HepG2 (cell line): Measurements from ENCODE around the gene SLC39A2. TPM values are rescaled to one million over a fixed set of nuclear protein-coding genes. Genes with fewer than 3 reads are reported as not detected.

Experiments used
- CEBPG ChIP-seq: IDR thresholded peaks from 2 replicates; pipeline ENCODE4 v1.6.1; 2016
- EEA1 ChIP-seq: sonication (generic); formaldehyde crosslinking; IDR thresholded peaks from 2 replicates; pipeline ENCODE4 v1.5.1; 2020; ENCODE audit warnings: mild to moderate bottlenecking, missing genetic modification reagents, borderline replicate concordance
- ELF1 ChIP-seq: sonication (generic); formaldehyde crosslinking; IDR thresholded peaks from 2 replicates; pipeline ENCODE4 v1.4.0; 2020; ENCODE audit warnings: missing genetic modification reagents
- FOSL2 ChIP-seq: sonication (generic); formaldehyde crosslinking; IDR thresholded peaks from 2 replicates; pipeline ENCODE4 v1.4.0; 2020; ENCODE audit warnings: missing genetic modification reagents
- FOXA1 ChIP-seq, 2 experiments: fragments of 450-650 bp in 1 of 2; sonication (generic) in 1 of 2; formaldehyde crosslinking in 1 of 2; IDR thresholded peaks; 2 replicates each; pipeline versions ENCODE4 v1.4.0 to v1.6.1; 2016 to 2020; ENCODE audit warnings: missing genetic modification reagents in 1 of 2
- FOXP4 ChIP-seq: sonication (generic); formaldehyde crosslinking; IDR thresholded peaks from 2 replicates; pipeline ENCODE4 v1.4.0; 2020; ENCODE audit warnings: missing genetic modification reagents
- MEF2D ChIP-seq: sonication (generic); formaldehyde crosslinking; IDR thresholded peaks from 2 replicates; pipeline ENCODE4 v1.5.1; 2020; ENCODE audit warnings: mild to moderate bottlenecking, missing genetic modification reagents
- NFE2L1 ChIP-seq: sonication (generic); formaldehyde crosslinking; IDR thresholded peaks from 2 replicates; pipeline ENCODE4 v1.4.0; 2020; ENCODE audit warnings: missing genetic modification reagents, mild to moderate bottlenecking, borderline replicate concordance
- NR2F1 ChIP-seq, 2 experiments: fragments of 450-650 bp in 1 of 2; formaldehyde crosslinking in 1 of 2; IDR thresholded peaks; 2 replicates each; pipeline versions ENCODE4 v1.5.0 to v1.6.1; 2016 to 2020; ENCODE audit warnings: mild to moderate bottlenecking in 1 of 2, missing compliant biosample characterization in 1 of 2, missing genetic modification reagents in 1 of 2, moderate library complexity in 1 of 2
- RARA ChIP-seq: IDR thresholded peaks from 2 replicates; pipeline ENCODE4 v1.6.1; 2016; ENCODE audit warnings: missing genetic modification reagents, missing compliant biosample characterization
- RXRA ChIP-seq: sonication (generic); formaldehyde crosslinking; IDR thresholded peaks from 2 replicates; pipeline ENCODE4 v1.5.1; 2020; ENCODE audit warnings: missing genetic modification reagents
- SIN3A ChIP-seq: IDR thresholded peaks from 2 replicates; pipeline ENCODE4 v1.6.1; 2011; ENCODE audit warnings: low read depth, mild to moderate bottlenecking, control low read depth, low read length, borderline replicate concordance
- TCF7L2 ChIP-seq: IDR thresholded peaks from 2 replicates; pipeline ENCODE4 v1.6.1; 2011; ENCODE audit warnings: mild to moderate bottlenecking, low read depth, low read length, moderate library complexity
- TSC22D2 ChIP-seq: sonication (generic); formaldehyde crosslinking; IDR thresholded peaks from 2 replicates; pipeline ENCODE4 v1.5.1; 2020; ENCODE audit warnings: missing genetic modification reagents, mild to moderate bottlenecking, borderline replicate concordance
- ZBED4 ChIP-seq: sonication (generic); formaldehyde crosslinking; IDR thresholded peaks from 2 replicates; pipeline ENCODE4 v1.4.0; 2020; ENCODE audit warnings: missing genetic modification reagents, borderline replicate concordance
- ZBTB26 ChIP-seq: IDR thresholded peaks from 2 replicates; pipeline ENCODE4 v1.6.1; 2016; ENCODE audit warnings: missing compliant biosample characterization, missing genetic modification reagents, borderline replicate concordance
- ZEB1 ChIP-seq: IDR thresholded peaks from 2 replicates; pipeline ENCODE4 v1.6.1; 2012; ENCODE audit warnings: mild to moderate bottlenecking, low read depth, inconsistent platforms; ENCODE audit not compliant: insufficient replicate concordance
- ZFP82 ChIP-seq: sonication (generic); formaldehyde crosslinking; IDR thresholded peaks from 2 replicates; pipeline ENCODE4 v1.5.1; 2020; ENCODE audit warnings: mild to moderate bottlenecking, missing genetic modification reagents, borderline replicate concordance
- ZKSCAN5 ChIP-seq: sonication (generic); formaldehyde crosslinking; IDR thresholded peaks from 2 replicates; pipeline ENCODE4 v1.5.1; 2020; ENCODE audit warnings: mild to moderate bottlenecking, missing genetic modification reagents
- ZNF251 ChIP-seq: sonication (generic); formaldehyde crosslinking; IDR thresholded peaks from 2 replicates; pipeline ENCODE4 v1.9.0; 2021; ENCODE audit warnings: mild to moderate bottlenecking, missing genetic modification reagents
- ZNF83 ChIP-seq: sonication (generic); formaldehyde crosslinking; IDR thresholded peaks from 2 replicates; pipeline ENCODE4 v1.4.0; 2020; ENCODE audit warnings: missing genetic modification reagents, mild to moderate bottlenecking, borderline replicate concordance
- ZNF878 ChIP-seq: sonication (generic); formaldehyde crosslinking; IDR thresholded peaks from 2 replicates; pipeline ENCODE4 v1.8.1; 2023; ENCODE audit warnings: mild to moderate bottlenecking, missing genetic modification reagents, moderate library complexity
- ZSCAN31 ChIP-seq: sonication (generic); formaldehyde crosslinking; IDR thresholded peaks from 2 replicates; pipeline ENCODE4 v1.5.0; 2020; ENCODE audit warnings: low read depth, mild to moderate bottlenecking, missing genetic modification reagents
- polyA plus RNA-seq, 8 experiments: library from polyadenylated mRNA; depleted of rRNA in 3 of 8; stranded (reverse) in 7 of 8; unstranded in 1 of 8; fragments of >200 nt; fragmentation: Illumina TruSeq in 4 of 8; extraction: Trizol in 4 of 8; gene quantifications; 2 replicates each; pipeline versions ENCODE4 v1.2.1 to v1.2.3, GENCODE V29; 2011 to 2016; ENCODE audit warnings: low read depth in 4 of 8, missing spikeins in 1 of 8, mixed read lengths in 1 of 8; ENCODE audit not compliant: insufficient read depth in 1 of 8
- total RNA-seq, 5 experiments: library from RNA; depleted of rRNA; stranded (reverse); fragments of >200 nt; fragmentation: Illumina TruSeq; extraction: Trizol; gene quantifications; 2 replicates each; pipeline ENCODE4 v1.2.3, GENCODE V29; 2016; ENCODE audit warnings: low read depth in 1 of 5

The SLC39A2 gene
- total and polyA plus RNA-seq, 2 of the 13 experiments (the other 11 are each of a cell fraction or from before 2014, with no cell fraction given): 0.08 to 0.11 TPM

GRCh38 chr14:21023817-21024584 is 24.9 kb downstream of the SLC39A2 start (continued):
- no peak for TF ChIP-seq ZBTB26
- TF ChIP-seq ELF1 (CRISPR knock-in tag): no peak
- no peak for TF ChIP-seq ZNF251 (CRISPR knock-in tag)
- peak; percentile 36 to 67; a peak in 2 of 4 replicates for TF ChIP-seq NR2F1 (CRISPR knock-in tag; IDR thresholded peaks at IDR 0.05)
- TF ChIP-seq FOSL2 (CRISPR knock-in tag): no peak
- no peak for TF ChIP-seq NFE2L1 (CRISPR knock-in tag)
- TF ChIP-seq TSC22D2 (CRISPR knock-in tag): no peak
- TF ChIP-seq ZNF83 (CRISPR knock-in tag): 0 out of 2 replicates have a peak, but pooled peaks have one; percentile 26
- TF ChIP-seq ZEB1: peak; percentile 25
- no peak for TF ChIP-seq ZNF878 (CRISPR knock-in tag)
- 0 out of 2 replicates have a peak, but pooled peaks have one; percentile 8 for TF ChIP-seq FOXP4 (CRISPR knock-in tag)
- 0 out of 2 replicates have a peak, but pooled peaks have one; percentile 66 for TF ChIP-seq ZSCAN31
- no peak for TF ChIP-seq MEF2D (CRISPR knock-in tag)
- no peak for TF ChIP-seq ZFP82 (CRISPR knock-in tag)
- no peak for TF ChIP-seq FOXA1 (IDR thresholded peaks at IDR 0.05)
- TF ChIP-seq FOXA1 (CRISPR knock-in tag; IDR thresholded peaks at IDR 0.05): 0 out of 2 replicates have a peak, but pooled peaks have one; percentile 22
- no peak for TF ChIP-seq ZBED4 (CRISPR knock-in tag)
- peak; percentile 43; the same call in 1 of the 2 replicates for TF ChIP-seq EEA1
- no peak for TF ChIP-seq TCF7L2
- no peak for TF ChIP-seq CEBPG (CRISPR knock-in tag)
- TF ChIP-seq ZKSCAN5 (CRISPR knock-in tag): peak; percentile 87; the same call in 1 of the 2 replicates
- peak; percentile 45; the same call in 1 of the 2 replicates for TF ChIP-seq RXRA
- no peak for TF ChIP-seq SIN3A
- TF ChIP-seq RARA: peak; percentile 80
